Smooth muscle cell (in vitro differentiated cells): Measurements from ENCODE around the gene DDIAS. TPM values are rescaled to one million over a fixed set of nuclear protein-coding genes. Genes with fewer than 3 reads are reported as not detected.

Experiments
- DNase-seq: peaks from one replicate; lab custom pipeline; 2025; ENCODE audit not compliant: unreplicated experiment; lab: John Stamatoyannopoulos, UW
- H2AFZ ChIP-seq: fragments of 200-600 bp; sonication (generic); 2 replicates; pipeline ENCODE4 v1.6.0; 2016; ENCODE audit warnings: antibody characterized with exemption, low read depth, mild to moderate bottlenecking
- H3F3A ChIP-seq: fragments of 200-600 bp; sonication (generic); 2 replicates; pipeline ENCODE4 v1.6.0; 2017; ENCODE audit warnings: antibody characterized with exemption, low read depth
- H3K27ac ChIP-seq: fragments of 200-600 bp; sonication (generic); 2 replicates; pipeline ENCODE4 v1.5.1; 2016; ENCODE audit warnings: low read depth, mild to moderate bottlenecking
- H3K27me3 ChIP-seq: fragments of 200-600 bp; sonication (generic); 2 replicates; pipeline ENCODE4 v1.6.1; 2016; ENCODE audit warnings: low read depth, mild to moderate bottlenecking
- H3K36me3 ChIP-seq: fragments of 200-600 bp; sonication (generic); 2 replicates; pipeline ENCODE4 v1.5.1; 2016; ENCODE audit warnings: low read depth
- H3K4me1 ChIP-seq: fragments of 200-600 bp; sonication (generic); 2 replicates; pipeline ENCODE4 v1.5.1; 2016; ENCODE audit warnings: low read depth
- H3K4me2 ChIP-seq: fragments of 200-600 bp; sonication (generic); 2 replicates; pipeline ENCODE4 v1.6.0; 2016; ENCODE audit warnings: mild to moderate bottlenecking
- H3K4me3 ChIP-seq: fragments of 200-600 bp; sonication (generic); 2 replicates; pipeline ENCODE4 v1.5.1; 2016; ENCODE audit warnings: mild to moderate bottlenecking
- H3K79me2 ChIP-seq: fragments of 200-600 bp; sonication (generic); 2 replicates; pipeline ENCODE4 v1.6.0; 2016; ENCODE audit warnings: low read depth, mild to moderate bottlenecking
- H3K9ac ChIP-seq: fragments of 200-600 bp; sonication (generic); 2 replicates; pipeline ENCODE4 v1.6.0; 2016; ENCODE audit warnings: low read depth
- H3K9me3 ChIP-seq: fragments of 200-600 bp; sonication (generic); replicated peaks from 2 replicates; pipeline ENCODE4 v1.5.1; 2016; ENCODE audit warnings: low read depth
- H4K20me1 ChIP-seq: fragments of 200-600 bp; sonication (generic); 2 replicates; pipeline ENCODE4 v1.6.0; 2016; ENCODE audit warnings: low read depth
- CTCF ChIP-seq: fragments of 200-600 bp; sonication (generic); IDR thresholded peaks from 2 replicates; pipeline ENCODE4 v1.5.1; 2017; ENCODE audit warnings: borderline replicate concordance, mild to moderate bottlenecking, antibody characterized with exemption; ENCODE audit not compliant: insufficient read depth, poor library complexity, severe bottlenecking
- WGBS: methylation state at CpG from one replicate; pipeline ENCODE4 v1.1.7; 2016; ENCODE audit warnings: low lambda C conversion rate; 5-methylcytosine and 5-hydroxymethylcytosine counted together
- polyA plus RNA-seq: library from polyadenylated mRNA; unstranded; fragments of >200 nt; fragmentation: Nextera tagmentation; extraction: Ambion mirVana; gene quantifications from 2 replicates; pipeline ENCODE4 v1.2.1, GENCODE V29; 2016
- total RNA-seq: library from RNA; depleted of rRNA; stranded (reverse); fragments of >200 nt; gene quantifications from 2 replicates; pipeline ENCODE4 v1.2.3, GENCODE V29; 2014

Gene DDIAS
- total and polyA plus RNA-seq, 2 experiments from 2014 or later: 3.1 to 5.9 TPM

GRCh38 chr11:82972103-82972502 is 70.6 kb downstream of the DDIAS start:
- H2AFZ ChIP-seq: no peak overlapping the region
- no peak overlapping the region for H3K4me2 ChIP-seq
- H4K20me1 ChIP-seq: no peaks in the 10 kb centered on the region
- TF ChIP-seq CTCF: no peak
- H3K79me2 ChIP-seq: no peaks in the 10 kb centered on the region
- no peaks in the 10 kb centered on the region for H3K4me1 ChIP-seq
- no peaks in the 10 kb centered on the region for H3K36me3 ChIP-seq
- H3K27me3 ChIP-seq: no peaks in the 10 kb centered on the region
- H3K27ac ChIP-seq: no peak overlapping the region
- no peak for DNase-seq
- H3K4me3 ChIP-seq: no peak overlapping the region
- no peaks in the 10 kb centered on the region for H3F3A ChIP-seq
- WGBS: 100% methylated on average over 1 of the region's 1 CpG
- H3K9me3 ChIP-seq: no peaks in the 10 kb centered on the region
- no peak overlapping the region for H3K9ac ChIP-seq

DNA sequence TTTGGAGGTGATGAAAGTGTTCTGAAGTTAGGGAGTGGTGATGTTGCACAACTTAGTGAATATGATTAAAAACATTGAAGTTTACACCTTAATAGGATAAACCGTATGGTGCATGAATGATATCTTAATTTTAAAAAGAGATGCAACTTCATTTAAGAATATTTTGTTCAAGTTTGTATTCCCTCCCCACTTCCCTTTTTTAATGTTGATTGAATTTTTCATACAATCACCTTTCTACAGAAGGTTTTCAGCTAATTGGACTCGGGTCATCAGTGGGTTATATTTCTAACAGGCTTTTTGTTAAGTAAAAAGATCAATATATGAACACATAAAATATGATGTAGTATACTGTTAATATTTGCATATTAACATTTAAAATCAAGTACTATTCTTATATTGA is 72.6 kb downstream of the DDIAS start:
- no peaks in the 10 kb centered on the region for H3F3A ChIP-seq
- no peak overlapping the region for H3K4me3 ChIP-seq
- no peaks in the 10 kb centered on the region for H3K36me3 ChIP-seq
- H3K27ac ChIP-seq: no peak overlapping the region
- H4K20me1 ChIP-seq: no peaks in the 10 kb centered on the region
- no peaks in the 10 kb centered on the region for H3K79me2 ChIP-seq
- TF ChIP-seq CTCF: no peak
- no peak overlapping the region for H2AFZ ChIP-seq
- 96% methylated on average over 2 of the region's 2 CpGs for WGBS
- H3K27me3 ChIP-seq: no peaks in the 10 kb centered on the region
- no peak for DNase-seq
- no peaks in the 10 kb centered on the region for H3K4me1 ChIP-seq
- H3K9ac ChIP-seq: no peak overlapping the region
- no peak overlapping the region for H3K4me2 ChIP-seq
- no peaks in the 10 kb centered on the region for H3K9me3 ChIP-seq

DNA sequence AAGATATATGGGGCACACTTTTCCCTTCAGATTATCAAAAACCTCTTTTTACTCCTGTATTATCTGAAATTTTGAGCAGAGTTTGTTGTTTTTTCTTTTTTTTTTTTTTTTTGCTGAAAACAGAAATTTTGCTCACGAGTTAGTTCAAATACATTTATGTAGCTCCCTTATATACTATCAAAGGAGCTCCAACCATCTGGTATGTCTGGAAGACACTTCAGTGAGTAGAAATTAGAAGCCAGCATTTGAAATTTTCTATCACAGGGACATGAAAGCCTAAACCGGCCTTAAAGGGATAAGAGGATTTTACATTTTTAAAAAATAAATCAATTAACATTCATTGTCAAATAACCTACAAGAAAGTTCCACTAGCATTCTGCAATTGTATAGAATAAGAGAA is 73.3 kb downstream of the DDIAS start:
- Histone ChIP-seq H3K9me3 (no peaks in the 10 kb centered on the region), H3K4me2 (no peak overlapping the region), H3K79me2 (no peaks in the 10 kb centered on the region), H3K27me3 (no peaks in the 10 kb centered on the region), H4K20me1 (no peaks in the 10 kb centered on the region), H2AFZ (no peak overlapping the region), H3K9ac (no peak overlapping the region), H3K36me3 (no peaks in the 10 kb centered on the region), H3K4me1 (no peaks in the 10 kb centered on the region), H3K4me3 (no peak overlapping the region), H3K27ac (no peak overlapping the region), H3F3A (no peaks in the 10 kb centered on the region)
- no peak for TF ChIP-seq CTCF
- DNase-seq: no peak
- 67% methylated on average over 2 of the region's 2 CpGs for WGBS

DNA sequence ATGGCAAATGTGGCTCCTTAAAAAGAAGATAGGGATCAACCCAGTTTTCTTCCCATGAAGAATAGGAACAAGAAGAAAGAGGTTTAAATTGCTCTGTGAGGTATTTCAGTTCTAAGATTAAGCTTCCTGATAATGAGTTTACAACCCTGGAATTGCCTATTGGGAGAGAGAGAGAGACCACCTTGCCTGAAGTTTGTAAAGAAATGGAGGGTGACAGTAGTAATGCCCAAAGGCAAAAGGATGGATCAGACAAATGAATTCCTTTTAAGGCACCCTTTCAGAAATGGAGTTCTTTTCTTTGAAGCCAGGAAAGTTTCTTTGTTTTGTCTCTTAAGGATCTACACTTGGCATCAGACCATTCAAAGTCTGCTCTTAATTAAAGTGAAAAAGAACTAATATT is 74.3 kb downstream of the DDIAS start:
- Histone ChIP-seq H3K79me2 (no peaks in the 10 kb centered on the region), H3K27me3 (no peaks in the 10 kb centered on the region), H3K9ac (no peak overlapping the region), H3F3A (no peaks in the 10 kb centered on the region), H3K27ac (no peak overlapping the region), H3K4me2 (no peak overlapping the region), H4K20me1 (no peaks in the 10 kb centered on the region), H3K36me3 (no peaks in the 10 kb centered on the region), H2AFZ (no peak overlapping the region), H3K9me3 (no peaks in the 10 kb centered on the region), H3K4me1 (no peaks in the 10 kb centered on the region), H3K4me3 (no peak overlapping the region)
- DNase-seq: no peak
- TF ChIP-seq CTCF: no peak
